GM23338 (cell line): ENCODE data around the gene CROCC2. TPM values are rescaled to one million over a fixed set of nuclear protein-coding genes. Genes with fewer than 3 reads are reported as not detected.

Source experiments
- ATAC-seq: fragments of 200-7000 bp; cut with Tn5 transposase; 3 replicates; pipeline ENCODE4 v1.9.1; 2020
- DNase-seq: peaks from one replicate; pipeline ENCODE4 v3.0.0-alpha.2; 2015; ENCODE audit warnings: low spot score
- H2AFZ ChIP-seq: fragments of 200-600 bp; sonication (generic); 2 replicates; pipeline ENCODE4 v1.8.0; 2016; ENCODE audit warnings: antibody characterized with exemption, mild to moderate bottlenecking, moderate library complexity
- H3F3A ChIP-seq: fragments of 200-600 bp; sonication (generic); replicated peaks from 2 replicates; pipeline ENCODE4 v1.8.0; 2017; ENCODE audit warnings: antibody characterized with exemption, mixed run types, low read depth
- H3K27ac ChIP-seq: fragments of 200-600 bp; sonication (generic); 2 replicates; pipeline ENCODE4 v1.6.1; 2016; ENCODE audit warnings: low read depth
- H3K27me3 ChIP-seq: fragments of 200-600 bp; sonication (generic); 2 replicates; pipeline ENCODE4 v1.8.0; 2016; ENCODE audit warnings: mild to moderate bottlenecking, mixed run types, moderate library complexity; ENCODE audit not compliant: insufficient read depth
- H3K36me3 ChIP-seq: fragments of 200-600 bp; sonication (generic); 2 replicates; pipeline ENCODE4 v1.8.0; 2016; ENCODE audit warnings: mild to moderate bottlenecking; ENCODE audit not compliant: insufficient read depth
- H3K4me1 ChIP-seq: fragments of 200-600 bp; sonication (generic); 2 replicates; pipeline ENCODE4 v1.8.0; 2016; ENCODE audit warnings: mild to moderate bottlenecking, moderate library complexity; ENCODE audit not compliant: insufficient read depth
- H3K4me2 ChIP-seq: fragments of 200-600 bp; sonication (generic); 2 replicates; pipeline ENCODE4 v1.7.1; 2017; ENCODE audit warnings: mixed run types
- H3K4me3 ChIP-seq: fragments of 200-600 bp; sonication (generic); 2 replicates; pipeline ENCODE4 v1.6.1; 2016; ENCODE audit warnings: mixed run types
- H3K79me2 ChIP-seq: fragments of 200-600 bp; sonication (generic); replicated peaks from 2 replicates; pipeline ENCODE4 v1.8.0; 2017; ENCODE audit warnings: mild to moderate bottlenecking; ENCODE audit not compliant: insufficient read depth
- H3K9me2 ChIP-seq: fragments of 200-600 bp; sonication (generic); 2 replicates; pipeline ENCODE4 v1.8.0; 2017; ENCODE audit not compliant: insufficient read depth
- H4K20me1 ChIP-seq: fragments of 200-600 bp; sonication (generic); replicated peaks from 2 replicates; pipeline ENCODE4 v1.8.0; 2017; ENCODE audit warnings: mild to moderate bottlenecking; ENCODE audit not compliant: insufficient read depth
- H3K27ac Mint-ChIP-seq: 2 replicates; pipeline ENCODE4 v1.8.0; 2020; ENCODE audit warnings: inconsistent platforms, mild to moderate bottlenecking, moderate library complexity, mixed read lengths
- H3K27me3 Mint-ChIP-seq: 3 replicates; pipeline ENCODE4 v1.8.0; 2022; ENCODE audit warnings: low read depth, mild to moderate bottlenecking, moderate library complexity, mixed read lengths, inconsistent platforms; ENCODE audit not compliant: insufficient read depth, poor library complexity
- H3K36me3 Mint-ChIP-seq: 3 replicates; pipeline ENCODE4 v1.8.0; 2021; ENCODE audit warnings: low read depth, mild to moderate bottlenecking, inconsistent platforms, moderate library complexity, mixed read lengths
- H3K4me1 Mint-ChIP-seq: 3 replicates; pipeline ENCODE4 v1.8.0; 2020; ENCODE audit warnings: mild to moderate bottlenecking, inconsistent platforms, mixed read lengths
- H3K4me3 Mint-ChIP-seq: 3 replicates; pipeline ENCODE4 v1.8.0; 2021; ENCODE audit warnings: moderate library complexity, mild to moderate bottlenecking, inconsistent platforms, mixed read lengths
- H3K9me3 Mint-ChIP-seq: 3 replicates; pipeline ENCODE4 v1.8.0; 2020; ENCODE audit warnings: moderate library complexity, mild to moderate bottlenecking, inconsistent platforms, mixed read lengths
- CREB1 ChIP-seq: fragments of 250-450 bp; sonication (Bioruptor Pico); IDR thresholded peaks from 2 replicates; pipeline ENCODE4 v1.5.0; 2020; ENCODE audit warnings: low read depth, mild to moderate bottlenecking, moderate library complexity
- EZH2 ChIP-seq: fragments of 200-600 bp; sonication (generic); IDR thresholded peaks from one replicate; pipeline ENCODE4 v1.8.0; 2017; ENCODE audit warnings: antibody characterized with exemption, mild to moderate bottlenecking, low read depth; ENCODE audit not compliant: unreplicated experiment
- EZH2phosphoT487 ChIP-seq: fragments of 200-600 bp; sonication (generic); IDR thresholded peaks from one replicate; pipeline ENCODE4 v1.8.1; 2018; ENCODE audit warnings: antibody characterized with exemption; ENCODE audit not compliant: unreplicated experiment
- JUNB ChIP-seq: IDR thresholded peaks from one replicate; pipeline ENCODE4 v1.6.1; 2016; ENCODE audit warnings: antibody characterized with exemption; ENCODE audit not compliant: unreplicated experiment
- NANOG ChIP-seq: IDR thresholded peaks from 2 replicates; pipeline ENCODE4 v1.6.1; 2016; ENCODE audit warnings: antibody characterized with exemption, borderline replicate concordance
- POLR2AphosphoS5 ChIP-seq: IDR thresholded peaks from 2 replicates; pipeline ENCODE4 v1.6.1; 2016; ENCODE audit warnings: antibody characterized with exemption, low read depth
- ZNF114 ChIP-seq: fragments of 250-450 bp; sonication (Bioruptor Pico); IDR thresholded peaks from 2 replicates; pipeline ENCODE4 v1.5.0; 2020; ENCODE audit warnings: mild to moderate bottlenecking, moderate library complexity
- polyA plus RNA-seq: library from polyadenylated mRNA; unstranded; fragments of >200 nt; fragmentation: Nextera tagmentation; extraction: Ambion mirVana; gene quantifications from 2 replicates; pipeline ENCODE4 v1.2.1, GENCODE V29; 2016
- total RNA-seq: library from RNA; depleted of rRNA; stranded (reverse); fragments of >200 nt; shearing (Covaris generic); gene quantifications from 2 replicates; pipeline ENCODE4 v1.2.3, GENCODE V29; 2014
- TF ChIP-seq, protein P1 (sequence below): fragments of 250-450 bp; sonication (Bioruptor Pico); IDR thresholded peaks from 2 replicates; pipeline ENCODE4 v1.5.0; 2020; ENCODE audit warnings: mild to moderate bottlenecking, moderate library complexity

CROCC2 gene
- total and polyA plus RNA-seq, 2 experiments from 2014 or later = not detected

- DNase-seq = no peak
- Histone ChIP-seq H3K27me3 (no peaks in the 10 kb centered on the region), H4K20me1 (no peaks in the 10 kb centered on the region), H3K79me2 (no peaks in the 10 kb centered on the region), H3K4me3 (no peak overlapping the region), H3K27ac (no peak overlapping the region), H3K4me2 (no peak overlapping the region), H3K36me3 (no peaks in the 10 kb centered on the region), H2AFZ (no peak overlapping the region), H3F3A (no peaks in the 10 kb centered on the region), H3K4me1 (no peaks in the 10 kb centered on the region), H3K9me2 (no peaks in the 10 kb centered on the region)
- TF ChIP-seq JUNB (no peak), EZH2 (no peak), NANOG (no peak)
- TF ChIP-seq, protein P1, sequence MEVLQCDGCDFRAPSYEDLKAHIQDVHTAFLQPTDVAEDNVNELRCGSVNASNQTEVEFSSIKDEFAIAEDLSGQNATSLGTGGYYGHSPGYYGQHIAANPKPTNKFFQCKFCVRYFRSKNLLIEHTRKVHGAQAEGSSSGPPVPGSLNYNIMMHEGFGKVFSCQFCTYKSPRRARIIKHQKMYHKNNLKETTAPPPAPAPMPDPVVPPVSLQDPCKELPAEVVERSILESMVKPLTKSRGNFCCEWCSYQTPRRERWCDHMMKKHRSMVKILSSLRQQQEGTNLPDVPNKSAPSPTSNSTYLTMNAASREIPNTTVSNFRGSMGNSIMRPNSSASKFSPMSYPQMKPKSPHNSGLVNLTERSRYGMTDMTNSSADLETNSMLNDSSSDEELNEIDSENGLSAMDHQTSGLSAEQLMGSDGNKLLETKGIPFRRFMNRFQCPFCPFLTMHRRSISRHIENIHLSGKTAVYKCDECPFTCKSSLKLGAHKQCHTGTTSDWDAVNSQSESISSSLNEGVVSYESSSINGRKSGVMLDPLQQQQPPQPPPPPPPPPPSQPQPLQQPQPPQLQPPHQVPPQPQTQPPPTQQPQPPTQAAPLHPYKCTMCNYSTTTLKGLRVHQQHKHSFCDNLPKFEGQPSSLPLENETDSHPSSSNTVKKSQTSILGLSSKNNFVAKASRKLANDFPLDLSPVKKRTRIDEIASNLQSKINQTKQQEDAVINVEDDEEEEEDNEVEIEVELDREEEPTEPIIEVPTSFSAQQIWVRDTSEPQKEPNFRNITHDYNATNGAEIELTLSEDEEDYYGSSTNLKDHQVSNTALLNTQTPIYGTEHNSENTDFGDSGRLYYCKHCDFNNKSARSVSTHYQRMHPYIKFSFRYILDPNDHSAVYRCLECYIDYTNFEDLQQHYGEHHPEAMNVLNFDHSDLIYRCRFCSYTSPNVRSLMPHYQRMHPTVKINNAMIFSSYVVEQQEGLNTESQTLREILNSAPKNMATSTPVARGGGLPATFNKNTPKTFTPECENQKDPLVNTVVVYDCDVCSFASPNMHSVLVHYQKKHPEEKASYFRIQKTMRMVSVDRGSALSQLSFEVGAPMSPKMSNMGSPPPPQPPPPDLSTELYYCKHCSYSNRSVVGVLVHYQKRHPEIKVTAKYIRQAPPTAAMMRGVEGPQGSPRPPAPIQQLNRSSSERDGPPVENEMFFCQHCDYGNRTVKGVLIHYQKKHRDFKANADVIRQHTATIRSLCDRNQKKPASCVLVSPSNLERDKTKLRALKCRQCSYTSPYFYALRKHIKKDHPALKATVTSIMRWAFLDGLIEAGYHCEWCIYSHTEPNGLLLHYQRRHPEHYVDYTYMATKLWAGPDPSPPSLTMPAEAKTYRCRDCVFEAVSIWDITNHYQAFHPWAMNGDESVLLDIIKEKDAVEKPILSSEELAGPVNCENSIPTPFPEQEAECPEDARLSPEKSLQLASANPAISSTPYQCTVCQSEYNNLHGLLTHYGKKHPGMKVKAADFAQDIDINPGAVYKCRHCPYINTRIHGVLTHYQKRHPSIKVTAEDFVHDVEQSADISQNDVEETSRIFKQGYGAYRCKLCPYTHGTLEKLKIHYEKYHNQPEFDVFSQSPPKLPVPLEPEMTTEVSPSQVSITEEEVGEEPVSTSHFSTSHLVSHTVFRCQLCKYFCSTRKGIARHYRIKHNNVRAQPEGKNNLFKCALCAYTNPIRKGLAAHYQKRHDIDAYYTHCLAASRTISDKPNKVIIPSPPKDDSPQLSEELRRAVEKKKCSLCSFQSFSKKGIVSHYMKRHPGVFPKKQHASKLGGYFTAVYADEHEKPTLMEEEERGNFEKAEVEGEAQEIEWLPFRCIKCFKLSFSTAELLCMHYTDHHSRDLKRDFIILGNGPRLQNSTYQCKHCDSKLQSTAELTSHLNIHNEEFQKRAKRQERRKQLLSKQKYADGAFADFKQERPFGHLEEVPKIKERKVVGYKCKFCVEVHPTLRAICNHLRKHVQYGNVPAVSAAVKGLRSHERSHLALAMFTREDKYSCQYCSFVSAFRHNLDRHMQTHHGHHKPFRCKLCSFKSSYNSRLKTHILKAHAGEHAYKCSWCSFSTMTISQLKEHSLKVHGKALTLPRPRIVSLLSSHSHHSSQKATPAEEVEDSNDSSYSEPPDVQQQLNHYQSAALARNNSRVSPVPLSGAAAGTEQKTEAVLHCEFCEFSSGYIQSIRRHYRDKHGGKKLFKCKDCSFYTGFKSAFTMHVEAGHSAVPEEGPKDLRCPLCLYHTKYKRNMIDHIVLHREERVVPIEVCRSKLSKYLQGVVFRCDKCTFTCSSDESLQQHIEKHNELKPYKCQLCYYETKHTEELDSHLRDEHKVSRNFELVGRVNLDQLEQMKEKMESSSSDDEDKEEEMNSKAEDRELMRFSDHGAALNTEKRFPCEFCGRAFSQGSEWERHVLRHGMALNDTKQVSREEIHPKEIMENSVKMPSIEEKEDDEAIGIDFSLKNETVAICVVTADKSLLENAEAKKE (CRISPR knock-in tag) = no peak
- H3K4me3 Mint-ChIP-seq = no peak overlapping the region
- H3K9me3 Mint-ChIP-seq = no peaks in the 10 kb centered on the region; the same call in 2 of the 3 replicates
- H3K4me1 Mint-ChIP-seq = no peaks in the 10 kb centered on the region; the same call in 2 of the 3 replicates
- no peak for ATAC-seq
- peaks cover 2% of the 10 kb centered on the region for H3K27me3 Mint-ChIP-seq
- no peak overlapping the region for H3K27ac Mint-ChIP-seq
- no peaks in the 10 kb centered on the region for H3K36me3 Mint-ChIP-seq
These were observed 30.0 kb downstream of the CROCC2 start for GRCh38 chr2:240936106-240936505.

DNA sequence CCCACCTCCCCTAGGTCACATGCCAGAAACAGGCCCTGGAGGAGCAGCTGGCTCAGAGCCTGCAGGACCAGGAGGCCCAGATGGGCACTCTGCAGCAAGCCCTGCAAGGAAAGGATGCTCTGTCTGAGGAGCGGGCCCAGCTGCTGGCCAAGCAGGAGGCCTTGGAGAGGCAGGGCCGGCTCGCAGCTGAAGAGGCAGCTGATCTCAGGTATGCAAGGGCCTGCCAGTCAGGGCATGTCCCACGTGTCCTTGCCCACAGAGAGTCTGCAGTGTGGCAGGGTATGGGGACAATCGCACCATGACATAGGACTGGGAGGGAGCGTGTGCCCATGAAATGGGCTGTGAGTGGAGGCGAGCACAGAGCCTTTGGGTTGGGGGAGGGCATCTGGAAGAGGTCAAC, 39.9 kb downstream of the CROCC2 start:
- H3K36me3 ChIP-seq = no peaks in the 10 kb centered on the region
- H3K27me3 ChIP-seq = no peaks in the 10 kb centered on the region
- no peak overlapping the region for H3K27ac ChIP-seq
- H3K4me1 ChIP-seq = no peaks in the 10 kb centered on the region
- no peaks in the 10 kb centered on the region for H3K9me2 ChIP-seq
- Mint-ChIP-seq H3K4me1 (0 out of 3 replicates have a peak, but pooled peaks cover 4% of the 10 kb centered on the region), H3K4me3 (no peak overlapping the region), H3K27me3 (peaks cover 13% of the 10 kb centered on the region), H3K27ac (no peak overlapping the region), H3K36me3 (no peaks in the 10 kb centered on the region), H3K9me3 (no peaks in the 10 kb centered on the region)
- H2AFZ ChIP-seq = no peak overlapping the region
- H3K4me2 ChIP-seq = no peak overlapping the region
- ATAC-seq (no peak), DNase-seq (no peak)
- no peaks in the 10 kb centered on the region for H4K20me1 ChIP-seq
- no peaks in the 10 kb centered on the region for H3K79me2 ChIP-seq
- no peak overlapping the region for H3K4me3 ChIP-seq
- no peaks in the 10 kb centered on the region for H3F3A ChIP-seq
- TF ChIP-seq JUNB = no peak
- TF ChIP-seq EZH2phosphoT487 = no peak
- no peak for TF ChIP-seq EZH2
- TF ChIP-seq CREB1 = no peak
- no peak for TF ChIP-seq POLR2AphosphoS5
- no peak for TF ChIP-seq ZNF114
- TF ChIP-seq NANOG = no peak
